ENCODE data around the gene HNRNPUL2. TPM values are rescaled to one million over a fixed set of nuclear protein-coding genes. Genes with fewer than 3 reads are reported as not detected.
A peak's percentile ranks its signal among the peaks of the same experiment; 100 is the strongest.
"Not testable (repeated sequence)": the region's sequence is repeated elsewhere in the genome, so short reads cannot be mapped to it uniquely, and the experiment has no call there.

Gene HNRNPUL2
- total RNA-seq, 1 experiment from 2014 or later: 43.5 TPM

GRCh38 chr11:62732830-62733229 is 5.6 kb upstream of the HNRNPUL2 start:
- H3K27ac ChIP-seq (ENCODE audit: insufficient read length, low read depth, low read length): no peak overlapping the region
- H4K20me1 ChIP-seq (ENCODE audit: control insufficient read depth, insufficient read depth, insufficient read length): no peaks in the 10 kb centered on the region
- no peak overlapping the region for H3K18ac ChIP-seq (ENCODE audit: insufficient read length, low read depth, low read length)
- H3K4ac ChIP-seq (ENCODE audit: low read depth, low read length): no peak overlapping the region
- no peaks in the 10 kb centered on the region for H3K79me1 ChIP-seq (ENCODE audit: insufficient read depth, low read depth, low read length, poor library complexity, severe bottlenecking)
- Mint-ChIP-seq H3K4me1 (peaks cover 3 to 9% of the 10 kb centered on the region in 2 experiments), H3K9me3 (no peaks in the 10 kb centered on the region), H3K36me3 (ENCODE audit: insufficient read depth in 1 of 3, low read depth in 3 of 3) (peaks cover 13 to 41% (median 31%) of the 10 kb centered on the region in 3 experiments; a peak in 6 of 7 replicates), H3K27me3 (ENCODE audit: low read depth) (no peaks in the 10 kb centered on the region), H3K27ac (no peak overlapping the region), H3K4me3 (no peak overlapping the region)
- H3K79me2 ChIP-seq (ENCODE audit: insufficient read depth, low read length): peaks cover 7% of the 10 kb centered on the region; the same call in 1 of the 2 replicates
- H3K4me1 ChIP-seq (ENCODE audit: insufficient read depth, low read length): no peaks in the 10 kb centered on the region
- no peak overlapping the region for H3K9ac ChIP-seq (ENCODE audit: extremely low read depth, insufficient read length, low read length)
- H3K23me2 ChIP-seq (ENCODE audit: insufficient read length, low read depth, low read length, poor library complexity, severe bottlenecking): peaks cover 11% of the 10 kb centered on the region
- no peak overlapping the region for H4K8ac ChIP-seq (replicated peaks; ENCODE audit: insufficient read length, low read depth, low read length)
- H2AFZ ChIP-seq (ENCODE audit: low read length): no peak overlapping the region
- no peak overlapping the region for H2BK20ac ChIP-seq (ENCODE audit: low read depth, low read length, poor library complexity, severe bottlenecking)
- peak; percentile 53; the same call in 2 of the 3 replicates for TF ChIP-seq CTCF (conservative IDR thresholded peaks at IDR 0.05)
- H3K9me3 ChIP-seq (ENCODE audit: control insufficient read depth, low read depth, low read length): no peaks in the 10 kb centered on the region
- no peak overlapping the region for H3K23ac ChIP-seq (ENCODE audit: insufficient read length, low read depth, low read length)
- DNase-seq: no peak
- H2BK120ac ChIP-seq (ENCODE audit: low read depth, low read length, poor library complexity, severe bottlenecking): no peak overlapping the region
- no peak overlapping the region for H3K4me2 ChIP-seq (ENCODE audit: insufficient read depth, insufficient read length, low read length)
- no peak overlapping the region for H3K14ac ChIP-seq (ENCODE audit: insufficient read depth, low read length)
- H4K91ac ChIP-seq (ENCODE audit: insufficient read length, low read depth, low read length): no peak overlapping the region
- H4K5ac ChIP-seq (ENCODE audit: insufficient read length, low read depth, low read length): no peak overlapping the region
- no CpG with 5 or more reads among the region's 2 CpGs for WGBS (ENCODE audit: extremely low coverage, insufficient read length, low lambda C conversion rate)
- no peak overlapping the region for H2AK5ac ChIP-seq (ENCODE audit: insufficient read length, low read length)
- no peaks in the 10 kb centered on the region for H3K27me3 ChIP-seq (ENCODE audit: insufficient read depth, low read length)
- no peak overlapping the region for H2BK5ac ChIP-seq (ENCODE audit: insufficient read length, low read length)
- no peak overlapping the region for H3K56ac ChIP-seq (ENCODE audit: insufficient read length, low read depth, low read length)
- H3T11ph ChIP-seq (ENCODE audit: low read length): no peak overlapping the region
- no peak overlapping the region for H2BK12ac ChIP-seq (ENCODE audit: insufficient read length, low read depth, low read length)
- no peak overlapping the region for H2BK15ac ChIP-seq (ENCODE audit: low read depth, low read length)

- H4K91ac ChIP-seq (ENCODE audit: insufficient read length, low read depth, low read length); H3K9ac ChIP-seq (ENCODE audit: extremely low read depth, insufficient read length, low read length); H3K14ac ChIP-seq (ENCODE audit: insufficient read depth, low read length); H4K5ac ChIP-seq (ENCODE audit: insufficient read length, low read depth, low read length); H3K4me2 ChIP-seq (ENCODE audit: insufficient read depth, insufficient read length, low read length); H3T11ph ChIP-seq (ENCODE audit: low read length); H2AK5ac ChIP-seq (ENCODE audit: insufficient read length, low read length); H3K27ac ChIP-seq (ENCODE audit: insufficient read length, low read depth, low read length); H2BK15ac ChIP-seq (ENCODE audit: low read depth, low read length); H3K56ac ChIP-seq (ENCODE audit: insufficient read length, low read depth, low read length); H4K8ac ChIP-seq (replicated peaks; ENCODE audit: insufficient read length, low read depth, low read length); H3K79me1 ChIP-seq (ENCODE audit: insufficient read depth, low read depth, low read length, poor library complexity, severe bottlenecking); H3K23ac ChIP-seq (ENCODE audit: insufficient read length, low read depth, low read length); H2BK12ac ChIP-seq (ENCODE audit: insufficient read length, low read depth, low read length); H3K9me3 ChIP-seq (ENCODE audit: control insufficient read depth, low read depth, low read length); H3K9me3 Mint-ChIP-seq; H2BK20ac ChIP-seq (ENCODE audit: low read depth, low read length, poor library complexity, severe bottlenecking); H2AFZ ChIP-seq (ENCODE audit: low read length); H2BK120ac ChIP-seq (ENCODE audit: low read depth, low read length, poor library complexity, severe bottlenecking); H3K18ac ChIP-seq (ENCODE audit: insufficient read length, low read depth, low read length); H4K20me1 ChIP-seq (ENCODE audit: control insufficient read depth, insufficient read depth, insufficient read length); H3K27ac Mint-ChIP-seq; DNase-seq; H3K4me1 ChIP-seq (ENCODE audit: insufficient read depth, low read length); H3K27me3 ChIP-seq (ENCODE audit: insufficient read depth, low read length); H3K4ac ChIP-seq (ENCODE audit: low read depth, low read length); H2BK5ac ChIP-seq (ENCODE audit: insufficient read length, low read length); H3K27me3 Mint-ChIP-seq (ENCODE audit: low read depth): not testable (repeated sequence)
- H3K36me3 Mint-ChIP-seq (ENCODE audit: insufficient read depth in 1 of 3, low read depth in 3 of 3): peaks cover 13 to 35% (median 26%) of the 10 kb centered on the region in 3 experiments
- Histone ChIP-seq H3K23me2 (ENCODE audit: insufficient read length, low read depth, low read length, poor library complexity, severe bottlenecking) (peaks cover 25% of the 10 kb centered on the region), H3K79me2 (ENCODE audit: insufficient read depth, low read length) (peaks cover 23% of the 10 kb centered on the region)
- H3K4me1 Mint-ChIP-seq: peaks cover 12 to 17% of the 10 kb centered on the region in 2 experiments
- no CpG with 5 or more reads among the region's 14 CpGs for WGBS (ENCODE audit: extremely low coverage, insufficient read length, low lambda C conversion rate)
- peak overlapping the region; percentile 89 to 95 for H3K4me3 Mint-ChIP-seq
Observed at GRCh38 chr11:62730076-62730475, 2.8 kb upstream of the HNRNPUL2 start.

Measured in H9 (cell line).